NCI-H446 (cell line): ENCODE results near the gene GABRG3.

Experiments used
- DNase-seq, 2 experiments: peaks; one replicate each; lab custom pipeline; 2025; lab: John Stamatoyannopoulos, UW

GABRG3 gene

DNA sequence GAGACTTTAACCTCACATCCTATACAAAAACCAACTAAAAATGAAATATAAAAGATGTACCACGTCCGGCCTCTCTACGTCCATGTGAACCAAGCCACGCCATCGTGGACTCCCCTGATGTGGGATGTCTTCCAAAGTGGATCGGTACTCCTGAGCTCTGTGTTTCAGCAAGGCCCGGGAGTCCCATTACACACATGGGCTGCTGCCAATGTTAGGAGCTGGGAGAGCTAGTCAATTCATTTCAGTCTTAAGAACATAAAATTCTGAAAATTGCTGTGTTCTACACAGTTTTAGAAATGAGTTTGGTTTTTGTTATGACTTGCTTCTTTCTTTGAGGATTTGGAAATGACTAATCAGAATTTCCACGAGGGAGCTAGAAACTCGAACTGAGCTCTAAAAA, 131.0 kb downstream of the GABRG3 start:
- DNase-seq, result no peak

DNA sequence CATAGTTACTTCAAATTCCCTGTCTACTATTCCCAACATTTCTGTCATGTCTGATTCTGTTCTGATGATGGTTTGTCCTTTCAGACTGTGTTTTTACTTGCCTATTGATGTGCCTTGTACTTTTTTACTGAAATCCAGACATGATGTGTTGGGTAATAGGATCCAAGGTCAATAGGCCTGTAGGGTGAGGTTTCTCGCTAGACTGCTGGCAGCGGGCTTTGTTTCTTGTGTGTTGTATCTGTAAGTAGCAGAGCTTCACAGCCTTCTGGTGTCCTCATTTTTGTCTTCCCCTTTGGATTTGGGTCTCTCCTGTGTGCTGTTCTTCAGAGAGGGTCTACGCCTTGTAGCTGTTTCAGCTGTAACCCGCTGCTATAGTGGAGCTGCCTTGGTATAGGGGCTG, 140.3 kb downstream of the GABRG3 start:
- no peak for DNase-seq

DNA sequence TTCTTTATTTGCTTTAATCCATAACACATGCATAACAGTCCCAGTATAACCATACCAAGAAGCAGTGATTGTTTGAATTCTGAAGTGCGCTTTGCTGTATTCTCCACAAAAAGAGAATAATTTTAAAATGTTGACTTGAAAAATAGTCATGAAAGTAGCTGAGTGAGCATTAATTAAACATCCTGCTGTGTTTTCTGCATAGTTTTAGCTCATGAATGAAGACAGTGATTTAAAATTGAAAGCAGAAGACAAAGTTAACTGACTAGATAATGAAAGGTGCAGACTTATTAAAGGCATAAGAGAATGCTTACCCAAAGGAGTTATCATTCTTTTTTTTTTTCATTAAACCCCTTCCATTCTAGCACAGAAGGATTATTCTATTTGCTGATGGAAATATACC, 143.5 kb downstream of the GABRG3 start:
- no peak for DNase-seq

DNA sequence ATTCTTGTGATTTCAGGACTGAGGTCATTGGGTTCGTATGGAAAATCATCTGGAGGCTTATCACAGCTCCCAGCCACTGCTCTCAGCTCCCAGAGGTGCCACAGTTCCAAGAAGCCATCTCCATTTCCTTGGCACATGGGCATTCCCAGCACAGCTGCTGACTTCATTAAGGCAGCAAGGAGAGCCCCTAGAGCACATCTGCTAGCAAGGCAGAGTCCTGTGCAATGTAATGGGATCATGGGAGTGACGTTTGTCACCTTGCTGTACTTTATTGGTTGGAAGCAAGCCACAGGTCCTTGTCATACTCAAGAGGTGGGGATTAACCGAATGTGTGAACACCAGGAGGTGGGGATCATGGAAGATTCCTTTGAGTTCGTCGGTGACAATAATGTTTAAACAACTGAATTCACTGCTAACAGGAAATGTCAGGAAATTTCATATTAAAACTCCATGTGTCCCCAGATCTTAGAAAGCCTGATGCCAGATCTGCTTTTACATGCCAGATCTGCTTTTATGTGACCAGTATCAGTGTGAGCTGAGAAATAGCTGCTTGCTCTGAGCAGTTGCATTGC, 148.8 kb downstream of the GABRG3 start:
- no peak for DNase-seq

DNA sequence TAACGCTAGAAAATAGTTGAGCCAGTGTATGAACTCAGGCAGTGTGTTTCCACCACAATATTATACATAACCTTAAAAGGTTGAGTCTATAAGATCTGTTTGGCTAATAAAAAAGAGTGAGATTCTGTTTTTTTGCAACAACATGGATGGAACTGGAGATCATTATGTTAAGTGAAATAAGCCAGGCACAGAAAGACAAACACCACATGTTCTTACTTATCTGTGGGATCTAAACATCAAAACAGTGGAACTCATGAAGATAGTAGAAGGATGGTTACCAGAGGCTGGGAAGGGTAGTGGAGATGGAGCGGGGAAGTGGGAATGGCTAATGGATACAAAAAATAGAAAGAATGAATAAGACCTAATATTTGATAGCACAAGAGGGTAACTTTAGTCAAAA, 150.7 kb downstream of the GABRG3 start:
- no peak for DNase-seq

DNA sequence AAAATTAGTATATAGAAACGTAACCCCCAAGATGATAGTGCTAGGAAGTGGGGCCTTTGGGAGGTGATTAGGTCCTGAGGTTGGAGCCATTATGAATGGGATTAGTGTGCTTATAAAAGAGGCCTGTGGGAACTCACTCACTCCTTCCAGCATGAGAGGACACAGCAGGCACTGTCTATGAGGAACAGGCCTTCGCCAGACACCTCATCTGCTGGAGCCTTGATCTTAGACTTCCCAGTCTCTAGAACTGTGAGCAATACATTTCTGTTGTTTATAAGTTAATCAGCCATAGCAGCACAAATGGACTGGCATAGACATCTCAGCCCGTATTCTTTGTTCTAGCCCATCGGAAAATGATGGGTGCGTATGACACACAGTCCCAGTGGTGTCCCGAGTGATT, 152.3 kb downstream of the GABRG3 start:
- DNase-seq, result no peak

DNA sequence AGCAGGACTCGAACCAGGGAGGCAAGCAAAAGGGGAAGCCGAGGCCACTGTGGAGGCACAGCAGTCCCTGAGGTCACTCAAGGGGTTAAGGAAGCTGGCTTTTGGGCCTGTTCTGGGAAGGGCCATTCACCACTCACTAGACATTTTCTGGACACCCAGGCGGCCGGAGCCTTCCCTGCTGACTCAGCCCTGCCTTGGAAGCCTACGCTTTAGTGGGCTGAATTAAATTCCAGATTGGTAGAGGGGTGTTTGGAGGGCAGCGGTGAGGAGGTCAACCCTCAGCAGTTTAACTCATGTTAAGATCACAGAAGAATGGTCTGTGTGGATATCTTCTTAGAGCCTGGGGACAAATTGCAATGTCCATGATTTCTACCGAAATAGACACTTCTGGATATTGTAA, 152.8 kb downstream of the GABRG3 start:
- no peak for DNase-seq

DNA sequence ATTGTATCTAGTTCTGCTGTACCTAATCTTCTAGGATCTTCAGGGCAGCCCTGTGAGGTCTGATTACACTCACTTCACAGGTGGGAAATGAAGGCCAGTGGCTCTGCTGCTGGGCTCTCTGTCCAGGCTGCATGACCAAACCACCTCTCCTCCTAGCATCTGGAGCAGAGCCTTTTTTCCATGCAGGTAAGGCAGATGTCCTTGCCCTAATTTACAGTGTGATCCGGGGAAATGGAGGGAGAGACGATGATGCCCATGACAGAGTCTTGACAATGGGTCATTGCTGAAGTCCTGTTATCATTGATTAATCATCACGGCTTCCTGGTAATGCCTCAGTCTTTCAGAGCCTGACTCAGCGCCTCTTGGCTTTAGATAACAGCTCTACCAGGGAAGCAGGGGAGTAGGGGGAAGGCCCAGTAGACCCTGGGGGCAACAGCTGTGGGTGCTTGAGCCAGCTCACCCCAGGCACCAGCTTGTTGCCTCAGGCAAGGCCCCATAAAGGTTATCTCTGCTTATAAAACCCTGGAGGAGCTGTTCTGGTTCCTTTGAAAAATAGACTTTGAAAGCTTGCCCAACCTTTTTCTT, 153.4 kb downstream of the GABRG3 start:
- DNase-seq, result no peak

DNA sequence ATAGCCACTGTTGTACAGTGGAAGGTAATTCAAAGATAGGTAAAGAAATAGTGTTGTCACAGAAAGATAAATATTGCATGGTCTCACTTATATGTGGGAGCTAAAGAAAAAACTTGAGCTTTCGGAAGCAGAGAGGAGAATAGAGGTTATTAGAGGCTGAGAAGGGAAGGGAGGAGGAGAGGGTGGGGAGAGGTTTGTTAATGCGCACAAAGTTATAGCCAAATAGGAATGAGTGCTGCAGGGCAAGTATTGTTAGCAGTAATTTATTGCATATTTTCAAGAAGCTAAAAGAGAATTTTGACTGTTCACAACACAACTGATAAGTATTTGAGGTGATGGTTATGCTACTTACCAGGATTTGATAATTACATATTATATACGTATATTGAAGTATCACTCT, 154.2 kb downstream of the GABRG3 start:
- DNase-seq, result no peak

DNA sequence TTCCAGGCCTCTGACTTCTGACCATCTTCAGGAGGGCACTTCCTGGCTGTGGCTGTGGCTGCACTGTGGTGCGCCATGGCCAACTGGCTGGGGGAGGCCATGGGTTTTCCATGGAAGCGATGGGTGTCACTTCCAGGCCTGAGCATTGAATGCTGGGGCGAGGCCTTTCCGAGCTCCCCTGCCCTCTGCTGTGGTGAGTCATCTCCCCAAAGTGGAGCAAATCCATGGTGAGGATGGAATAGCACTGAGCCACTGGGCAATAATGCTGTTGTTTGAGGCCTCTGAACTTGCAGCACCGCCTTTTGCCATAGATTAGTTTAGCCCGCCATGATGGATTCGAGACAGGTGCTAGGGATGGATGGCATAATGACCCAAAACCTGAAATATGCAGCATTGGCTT, 155.5 kb downstream of the GABRG3 start:
- no peak for DNase-seq

DNA sequence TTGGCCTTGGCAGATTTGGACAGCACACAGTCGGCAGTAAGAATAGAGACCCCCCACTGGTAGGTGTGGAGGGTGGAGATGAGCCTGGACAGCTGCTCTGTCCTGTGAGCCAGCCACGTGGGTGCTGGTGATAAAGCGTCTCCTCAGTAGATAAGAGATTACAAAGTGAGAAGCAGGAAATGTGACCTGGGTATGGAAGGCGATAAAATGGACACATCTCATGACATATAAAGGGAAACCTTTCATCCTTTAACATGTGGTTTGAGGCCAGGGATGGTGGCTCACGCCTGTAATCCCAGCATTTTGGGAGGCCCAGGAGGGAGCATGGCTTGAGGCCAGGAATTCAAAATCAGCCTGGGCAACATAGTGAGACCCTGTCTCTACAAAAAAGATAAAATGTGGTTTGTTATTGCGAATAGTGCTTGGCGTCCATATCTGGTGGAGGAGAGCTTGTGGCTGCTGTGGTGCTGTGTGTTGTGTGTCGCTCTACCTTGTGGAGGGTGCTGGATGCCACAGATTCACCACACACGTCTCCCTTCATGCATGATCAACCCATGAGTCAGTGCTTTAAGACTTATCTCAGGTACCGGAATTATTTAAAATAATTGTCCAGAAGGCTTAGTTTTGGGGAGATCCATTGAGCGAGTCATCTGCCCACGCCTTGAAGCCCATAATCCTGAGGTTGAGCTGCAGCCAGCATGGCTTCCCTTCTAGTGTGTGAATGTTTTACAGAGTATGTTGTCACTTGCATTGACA, 157.0 kb downstream of the GABRG3 start:
- DNase-seq, result no peak

DNA sequence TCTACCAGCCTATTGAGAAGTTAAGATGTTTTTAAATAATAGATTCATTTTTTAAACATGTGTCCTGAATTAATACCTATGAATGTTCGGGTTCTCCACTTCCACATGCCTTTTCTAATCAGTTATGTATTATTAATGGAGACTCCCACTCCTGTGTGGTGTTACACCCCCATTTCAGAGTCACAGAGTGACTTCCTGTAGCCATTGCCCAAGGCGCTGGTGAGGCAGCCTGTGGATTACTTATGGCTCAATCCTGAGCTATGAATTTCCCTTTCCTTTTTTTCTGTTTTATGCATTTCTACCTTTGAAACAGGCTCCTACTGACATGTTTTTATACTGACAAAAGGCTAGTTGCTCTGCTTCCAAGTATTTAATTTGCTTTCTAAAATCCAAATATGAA, 162.3 kb downstream of the GABRG3 start:
- no peak for DNase-seq

DNA sequence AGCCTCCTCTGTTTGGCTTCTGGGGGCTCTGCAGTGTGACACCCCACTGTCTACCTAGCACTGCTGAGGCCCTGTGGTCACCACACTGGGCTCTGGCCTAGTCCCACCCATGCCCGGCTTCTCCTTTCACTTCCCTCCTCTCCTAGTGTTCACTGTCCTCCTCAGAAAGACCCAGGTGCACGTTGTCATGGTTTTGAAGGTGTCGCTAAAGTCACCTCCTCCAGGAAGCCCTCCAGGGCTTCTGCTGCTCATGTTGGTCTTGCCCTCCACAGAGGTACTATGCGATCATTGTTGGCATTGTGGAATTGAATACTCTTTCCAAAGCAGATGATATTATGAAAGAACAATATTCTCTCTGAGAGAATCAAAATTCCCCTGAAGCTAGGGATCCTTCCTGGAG, 163.5 kb downstream of the GABRG3 start:
- DNase-seq, result no peak

DNA sequence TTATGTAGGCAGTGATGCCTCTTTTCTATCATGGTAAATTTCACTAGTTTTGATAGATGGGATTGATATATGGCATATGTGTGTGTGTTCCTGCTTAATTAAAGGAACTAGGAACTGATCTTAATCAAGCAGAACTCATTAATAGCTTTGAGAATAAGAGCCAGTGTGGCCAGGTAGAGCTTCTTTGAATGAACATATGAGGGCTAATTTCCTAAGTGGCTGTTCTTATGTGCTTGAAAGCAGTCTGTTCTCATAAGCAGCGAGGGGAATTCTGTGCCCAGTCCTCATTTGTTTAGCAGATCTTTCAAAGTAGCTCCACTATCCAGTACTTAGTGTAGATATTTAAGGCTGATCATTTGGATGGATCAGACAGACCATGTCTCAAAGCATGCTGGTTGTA, 164.2 kb downstream of the GABRG3 start:
- DNase-seq, result no peak

DNA sequence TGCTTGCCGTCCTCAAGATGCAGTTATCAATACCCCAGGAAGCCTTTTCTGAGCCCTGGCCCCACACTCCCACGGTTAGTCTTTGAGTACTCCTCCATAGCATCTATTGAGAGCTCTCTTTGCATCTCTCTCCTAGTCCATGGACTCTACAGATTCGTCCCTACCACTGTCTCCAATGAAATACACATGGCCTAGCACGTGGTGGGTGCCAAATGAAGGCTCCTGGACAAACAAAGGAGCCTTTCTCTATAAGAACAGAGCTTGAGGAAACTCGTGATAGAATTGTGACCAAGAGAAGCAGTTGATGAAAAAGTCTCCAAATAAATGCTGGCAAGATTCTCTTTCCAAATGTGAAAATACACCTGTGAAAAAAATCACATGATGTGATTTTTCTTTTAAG, 166.1 kb downstream of the GABRG3 start:
- DNase-seq, result no peak

DNA sequence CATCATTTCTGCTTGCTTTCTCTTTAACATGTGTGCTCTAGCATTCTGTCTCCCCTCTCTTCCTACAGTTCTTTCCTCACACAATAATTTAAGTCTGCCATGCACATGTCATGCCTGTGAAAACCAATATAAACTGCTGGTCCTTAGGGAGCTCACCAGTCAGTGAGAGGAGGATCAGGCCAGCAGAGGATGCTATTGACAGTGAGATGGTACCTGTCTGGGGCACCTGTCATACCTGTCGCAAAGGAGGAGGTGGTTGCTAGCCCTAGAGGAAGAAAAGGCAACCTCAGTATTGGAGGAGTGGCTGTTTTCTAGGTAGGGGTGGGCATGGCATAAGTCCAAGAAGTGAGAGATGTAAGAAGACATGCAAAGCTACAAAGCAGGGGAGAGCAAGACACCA, 194.6 kb downstream of the GABRG3 start:
- DNase-seq, result no peak

DNA sequence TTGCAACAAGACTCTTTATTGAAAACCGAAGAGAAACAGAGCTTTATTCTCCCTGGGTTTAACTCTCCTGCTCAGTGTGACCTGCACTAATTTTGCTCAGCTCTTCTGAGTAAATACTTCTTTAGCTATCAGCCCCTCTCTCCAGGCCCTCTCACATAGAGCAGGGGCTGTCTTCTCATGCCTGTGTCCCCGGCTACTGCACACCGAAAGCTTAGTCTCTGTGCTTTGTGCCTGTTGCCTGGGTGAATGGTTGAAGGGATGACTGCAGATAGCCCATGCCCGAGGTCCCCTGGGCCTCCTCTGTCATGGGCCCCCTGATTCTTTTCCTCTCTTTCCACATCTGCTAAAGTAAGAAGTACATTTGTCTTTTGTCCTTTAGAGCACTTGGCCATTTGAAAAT, 195.9 kb downstream of the GABRG3 start:
- no peak for DNase-seq

DNA sequence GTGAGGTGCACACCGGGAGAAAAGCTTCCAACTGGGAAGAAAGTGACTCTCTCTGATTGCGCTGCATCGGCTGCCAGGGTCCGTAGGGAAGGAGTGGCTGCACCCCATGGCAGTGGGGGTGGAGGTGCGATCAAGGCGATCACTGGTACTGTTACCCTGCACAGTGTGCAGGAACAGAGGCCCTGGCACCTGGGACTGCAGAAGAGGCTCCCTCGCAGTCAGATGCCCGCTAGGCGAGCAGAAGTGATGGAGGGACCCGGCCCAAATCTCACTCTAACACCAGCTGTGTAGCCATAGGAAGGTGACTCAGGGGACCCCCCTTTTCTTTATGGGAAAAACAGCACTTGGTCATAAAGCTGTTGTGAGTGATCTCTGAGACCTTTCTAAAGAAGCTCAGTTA, 196.8 kb downstream of the GABRG3 start:
- no peak for DNase-seq

DNA sequence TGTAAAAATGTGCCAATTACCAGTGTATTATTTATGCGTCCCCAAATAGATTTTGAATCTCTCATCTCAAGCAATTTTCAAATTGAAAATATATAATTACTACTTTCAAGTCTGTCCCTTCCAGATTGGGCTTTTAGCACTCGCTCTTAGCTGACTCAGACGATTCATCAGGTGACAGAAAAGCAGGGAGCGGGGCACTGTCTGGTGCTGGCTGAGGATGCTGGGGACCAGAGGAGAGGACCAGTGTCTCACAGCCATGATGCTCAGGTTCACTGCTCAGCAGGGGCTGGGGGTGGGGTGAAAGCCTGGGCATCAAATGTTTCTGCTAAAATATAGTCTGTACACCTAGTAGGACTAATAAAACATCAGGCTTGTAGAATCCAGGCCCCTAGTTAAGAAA, 199.9 kb downstream of the GABRG3 start:
- no peak for DNase-seq

DNA sequence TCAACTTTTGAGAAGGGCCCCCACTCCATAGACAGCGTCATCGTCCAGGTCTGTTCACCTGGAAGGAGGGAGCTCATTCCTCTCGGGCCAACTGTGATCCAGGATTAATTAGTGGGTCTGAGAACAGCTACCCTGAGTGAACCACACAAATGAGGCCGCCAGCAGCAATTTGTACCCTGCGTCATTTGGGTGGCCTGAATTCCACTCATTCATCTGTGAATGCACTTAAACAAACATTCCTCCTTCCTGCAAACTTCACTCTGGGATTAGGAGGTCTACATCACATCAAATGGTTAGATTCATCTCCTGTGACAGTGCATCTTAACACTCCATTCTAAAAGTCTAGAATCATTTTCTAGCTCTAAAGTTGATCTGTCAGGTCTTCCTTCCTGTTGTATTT, 201.8 kb downstream of the GABRG3 start:
- no peak for DNase-seq

DNA sequence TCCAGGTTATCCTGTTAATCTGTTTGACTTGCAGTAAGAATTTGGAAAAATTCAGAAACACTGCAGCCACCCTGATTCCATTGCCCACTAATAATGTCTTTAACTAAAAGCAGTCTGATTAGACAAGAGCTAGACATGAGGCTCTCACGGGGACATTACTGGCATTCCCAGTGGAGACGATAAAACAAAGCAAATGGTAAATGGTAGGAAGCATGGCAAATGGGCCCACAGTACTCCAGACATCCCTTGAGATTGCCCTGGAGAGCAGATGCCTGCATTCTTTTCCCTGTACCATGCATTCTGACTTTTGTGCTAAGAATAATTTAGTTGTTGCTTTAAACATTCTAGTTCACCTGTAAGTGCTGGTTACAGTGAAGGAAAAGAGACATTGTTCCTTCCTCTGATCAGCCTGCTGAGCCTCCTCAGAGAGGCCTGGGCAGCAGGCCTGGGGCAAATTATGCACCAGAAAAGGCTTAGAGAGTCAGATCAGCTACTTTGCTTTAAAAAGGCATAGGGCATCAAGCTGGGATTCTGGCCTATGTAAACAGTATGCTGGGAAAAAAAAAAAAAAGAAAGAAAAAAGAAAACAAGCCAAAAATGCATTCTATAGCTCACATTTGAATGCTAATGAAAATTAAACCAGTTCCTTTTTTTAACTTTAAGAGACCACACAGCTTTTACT, 204.6 kb downstream of the GABRG3 start:
- no peak for DNase-seq

DNA sequence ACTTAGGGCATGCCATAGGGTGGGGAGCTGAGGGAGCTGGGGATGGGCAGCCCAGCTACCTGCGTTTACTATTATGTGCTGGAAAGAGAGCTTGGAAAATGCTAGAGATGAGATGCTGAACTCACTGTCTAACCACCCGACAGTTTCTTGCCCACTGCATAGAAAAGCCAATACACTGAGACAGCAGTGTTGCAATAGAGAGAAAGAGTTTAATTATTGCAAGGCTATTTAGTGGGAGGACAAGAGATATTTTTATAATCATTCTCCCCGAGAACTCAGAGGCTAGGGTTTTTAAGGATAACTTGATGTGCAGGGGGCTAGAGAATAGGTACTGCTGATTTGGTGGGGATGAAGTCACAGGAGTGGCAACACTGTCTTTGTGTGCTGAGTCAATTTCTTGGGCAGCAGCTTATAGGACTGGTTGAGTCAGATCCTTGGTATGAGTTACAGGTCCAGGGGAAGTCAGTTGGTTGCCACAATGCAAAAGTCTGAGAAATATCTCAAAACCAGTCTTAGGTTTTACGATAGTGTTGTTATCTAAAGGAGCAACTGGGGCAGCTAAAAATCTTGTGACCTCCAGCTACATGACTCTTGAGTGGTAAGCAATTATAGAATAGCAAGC, 205.9 kb downstream of the GABRG3 start:
- DNase-seq, result no peak

DNA sequence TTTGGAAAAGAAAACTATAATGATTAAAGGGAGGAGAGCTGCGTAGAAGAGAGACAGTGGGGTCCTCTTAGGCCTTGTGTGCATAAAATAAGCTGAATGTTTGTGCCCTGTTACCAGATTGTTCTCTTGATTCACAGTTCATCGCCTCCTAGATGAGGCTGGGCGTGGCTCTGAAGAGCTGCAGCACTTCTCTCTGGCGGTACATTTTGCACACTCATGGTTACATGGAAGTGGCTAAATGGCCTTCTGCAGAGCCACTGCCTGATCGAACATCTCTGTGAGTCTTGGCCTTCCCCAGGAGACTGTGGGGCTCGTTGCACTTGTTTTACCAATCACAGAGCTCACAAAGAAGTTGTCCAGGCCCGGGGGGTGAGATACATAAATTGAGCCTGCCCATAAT, 208.8 kb downstream of the GABRG3 start:
- DNase-seq, result no peak
